DMS 273 (cell line): ENCODE results near the gene MAPK1.
"Not testable (repeated sequence)": the region's sequence is repeated elsewhere in the genome, so short reads cannot be mapped to it uniquely, and the experiment has no call there.

Experiments
- DNase-seq: peaks from one replicate; lab custom pipeline; 2025; ENCODE audit not compliant: unreplicated experiment; lab: John Stamatoyannopoulos, UW

The MAPK1 gene

GRCh38 chr22:21823740-21824444 is 43.6 kb downstream of the MAPK1 start:
- DNase-seq, result no peak

GRCh38 chr22:21819183-21819770 is 48.2 kb downstream of the MAPK1 start:
- no peak for DNase-seq

- no peak for DNase-seq
Measured at GRCh38 chr22:21818487-21819182, 48.8 kb downstream of the MAPK1 start.

- DNase-seq, result not testable (repeated sequence)
Measured at GRCh38 chr22:21817497-21817853, 50.0 kb downstream of the MAPK1 start.

GRCh38 chr22:21816787-21817496 is 50.5 kb downstream of the MAPK1 start:
- DNase-seq, result no peak

- no peak for DNase-seq
Measured at GRCh38 chr22:21816472-21816786, 51.0 kb downstream of the MAPK1 start.

- no peak for DNase-seq
Measured at GRCh38 chr22:21815958-21816357, 51.5 kb downstream of the MAPK1 start.

- no peak for DNase-seq
Measured at GRCh38 chr22:21815357-21815756, 52.1 kb downstream of the MAPK1 start.

GRCh38 chr22:21811982-21812381 is 55.5 kb downstream of the MAPK1 start:
- no peak for DNase-seq

GRCh38 chr22:21807544-21808529 is 59.6 kb downstream of the MAPK1 start:
- no peak for DNase-seq

GRCh38 chr22:21805325-21805724 is 62.1 kb downstream of the MAPK1 start:
- not testable (repeated sequence) for DNase-seq

- no peak for DNase-seq
Measured at GRCh38 chr22:21803811-21804249, 63.6 kb downstream of the MAPK1 start.

- no peak for DNase-seq
Measured at GRCh38 chr22:21802673-21803072, 64.8 kb downstream of the MAPK1 start.

- DNase-seq, result no peak
Measured at GRCh38 chr22:21802056-21802455, 65.4 kb downstream of the MAPK1 start.

GRCh38 chr22:21801304-21801644 is 66.2 kb downstream of the MAPK1 start:
- DNase-seq, result not testable (repeated sequence)

- DNase-seq, result no peak
Measured at GRCh38 chr22:21800552-21801303, 66.7 kb downstream of the MAPK1 start.

GRCh38 chr22:21797444-21798221 is 69.8 kb downstream of the MAPK1 start:
- DNase-seq, result no peak

- DNase-seq, result peak; percentile 41
Measured at GRCh38 chr22:21796863-21797262, 70.6 kb downstream of the MAPK1 start.

- DNase-seq, result no peak
Measured at GRCh38 chr22:21796231-21796630, 71.2 kb downstream of the MAPK1 start.
